GM21576 (cell line): ENCODE data around the gene PFKL.
"Not testable (repeated sequence)": the region's sequence is repeated elsewhere in the genome, so short reads cannot be mapped to it uniquely, and the experiment has no call there.

Source experiments
- ATAC-seq: cut with Tn5 transposase; IDR thresholded peaks from one replicate; pipeline ENCODE4 v1.9.1; 2021; ENCODE audit warnings: mild to moderate bottlenecking, moderate library complexity; ENCODE audit not compliant: unreplicated experiment

Gene PFKL

DNA sequence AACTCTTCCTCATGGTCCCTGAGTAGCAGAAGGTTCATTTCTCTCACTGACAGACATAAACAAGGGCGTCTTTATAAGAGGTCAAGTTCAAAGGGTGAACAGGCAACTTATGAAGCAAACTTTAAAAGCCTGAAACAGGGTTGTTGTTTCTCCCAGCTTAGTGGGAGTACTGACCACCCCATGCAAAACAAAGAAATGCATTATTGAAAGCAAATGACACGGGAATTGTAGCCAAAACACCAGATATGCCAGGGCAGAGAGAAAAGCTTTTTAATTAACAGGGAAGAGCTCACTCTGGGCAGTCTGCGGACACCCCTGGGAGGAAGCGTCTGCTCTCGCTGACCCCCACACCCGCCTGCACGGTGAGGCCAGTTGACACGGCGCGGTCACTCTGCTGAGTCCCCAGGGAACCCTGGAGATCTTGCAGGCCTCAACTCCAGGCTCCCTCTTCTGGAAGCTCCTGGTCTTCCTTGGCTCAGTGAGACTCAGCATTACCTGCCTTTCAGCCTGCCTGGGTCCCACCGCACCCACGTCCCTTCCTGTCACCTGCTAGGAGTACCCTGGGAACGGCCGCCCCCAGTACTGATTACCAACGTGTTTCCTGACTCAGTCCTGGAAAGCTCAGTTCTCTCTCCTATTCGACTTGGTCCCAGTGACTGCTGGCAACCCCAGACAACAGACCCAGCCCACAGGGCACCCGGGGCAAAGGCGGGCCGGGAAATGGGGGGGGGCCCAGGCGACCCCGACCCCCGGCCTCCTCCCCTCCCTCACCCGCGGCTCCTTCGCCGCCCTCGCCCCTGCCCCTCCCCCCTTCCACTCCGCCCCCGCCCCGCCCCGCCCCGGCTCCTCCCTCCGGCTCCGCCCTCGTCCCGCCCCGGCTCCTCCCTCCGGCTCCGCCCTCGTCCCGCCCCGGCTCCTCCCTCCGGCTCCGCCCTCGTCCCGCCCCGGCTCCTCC is 38.4 kb downstream of the PFKL start:
- no peak for ATAC-seq

DNA sequence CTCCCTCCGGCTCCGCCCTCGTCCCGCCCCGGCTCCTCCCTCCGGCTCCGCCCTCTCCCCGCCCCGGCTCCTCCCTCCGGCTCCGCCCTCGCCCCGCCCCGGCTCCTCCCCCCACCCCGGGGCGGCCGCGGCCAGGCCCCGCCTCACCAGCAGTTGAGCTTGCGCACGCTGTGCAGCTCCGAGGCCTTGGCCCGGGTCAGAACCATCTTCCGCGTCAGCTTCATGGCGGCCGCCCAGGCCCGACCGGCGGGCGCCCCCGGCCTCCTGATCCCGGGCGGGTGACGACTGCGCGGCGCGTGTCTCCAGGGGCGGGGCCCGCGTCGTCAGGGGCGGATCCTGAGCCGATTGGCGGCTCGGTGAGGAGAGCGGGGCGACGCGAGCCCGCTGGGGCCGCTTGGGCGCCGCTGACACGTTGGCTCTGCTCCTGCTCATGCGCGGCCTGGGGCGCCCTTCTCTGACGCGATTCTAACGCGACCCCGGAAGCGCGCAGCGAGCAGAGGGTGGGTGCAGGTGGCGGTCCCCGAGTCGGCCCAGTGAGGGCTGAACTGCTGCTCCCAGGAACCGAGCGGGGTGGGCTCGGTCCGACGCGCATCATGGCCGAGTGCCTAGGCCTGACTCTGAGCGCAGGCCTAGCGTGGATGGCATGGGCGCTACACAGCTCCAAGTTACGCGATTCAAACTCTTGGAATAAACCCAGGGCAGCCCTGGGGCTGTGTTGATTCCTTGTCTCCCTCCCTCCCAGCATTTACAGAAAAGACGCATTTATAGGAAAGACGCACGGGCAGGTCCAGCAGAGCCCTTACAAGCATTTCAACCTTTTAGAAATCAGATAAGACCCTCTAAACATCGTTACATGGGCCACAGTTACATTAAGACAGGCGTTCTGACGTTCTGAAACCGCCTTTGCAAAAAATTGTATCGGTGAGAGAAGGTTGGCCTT is 39.4 kb downstream of the PFKL start, which contains the start of gene CFAP410:
Gene CFAP410, minus strand, starts transcription at position 420 of the 940 bp plus-strand sequence. Its CDS starts 196 bp downstream, at position 224.
- peak; percentile 87 for ATAC-seq

DNA sequence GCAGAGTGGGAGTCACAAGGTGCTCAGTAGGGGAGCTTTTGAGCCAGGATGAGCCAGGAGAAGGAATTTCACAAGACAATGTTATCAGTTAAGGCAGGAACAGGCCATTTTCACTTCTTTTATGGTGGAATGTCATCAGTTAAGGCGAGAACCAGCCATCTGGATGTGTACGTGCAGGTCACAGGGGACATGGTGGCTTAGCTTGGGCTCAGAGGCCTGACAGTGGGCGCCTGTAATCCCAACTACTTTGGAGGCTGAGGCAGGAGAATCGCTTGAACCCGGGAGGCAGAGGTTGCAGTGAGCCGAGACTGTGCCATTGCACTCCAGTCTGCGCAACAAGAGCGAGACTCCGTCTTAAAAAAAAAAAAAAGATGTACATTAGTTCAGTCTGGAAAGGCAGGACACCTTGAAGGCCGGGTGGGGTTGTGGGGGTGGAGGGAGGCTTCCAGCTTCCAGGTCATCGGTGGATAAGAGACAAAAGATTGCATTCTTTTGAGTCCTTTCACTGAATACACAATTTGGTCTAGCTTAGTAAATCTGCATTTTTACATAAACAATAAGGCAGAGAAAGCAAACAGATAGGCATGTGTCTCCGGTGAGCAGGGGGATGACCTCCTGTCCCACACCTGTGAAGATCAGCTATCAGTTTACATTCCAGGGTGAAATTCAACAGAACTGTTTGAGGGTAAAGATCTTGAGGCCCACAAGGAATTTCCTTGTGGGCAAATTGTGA is 42.0 kb downstream of the PFKL start:
- not testable (repeated sequence) for ATAC-seq

DNA sequence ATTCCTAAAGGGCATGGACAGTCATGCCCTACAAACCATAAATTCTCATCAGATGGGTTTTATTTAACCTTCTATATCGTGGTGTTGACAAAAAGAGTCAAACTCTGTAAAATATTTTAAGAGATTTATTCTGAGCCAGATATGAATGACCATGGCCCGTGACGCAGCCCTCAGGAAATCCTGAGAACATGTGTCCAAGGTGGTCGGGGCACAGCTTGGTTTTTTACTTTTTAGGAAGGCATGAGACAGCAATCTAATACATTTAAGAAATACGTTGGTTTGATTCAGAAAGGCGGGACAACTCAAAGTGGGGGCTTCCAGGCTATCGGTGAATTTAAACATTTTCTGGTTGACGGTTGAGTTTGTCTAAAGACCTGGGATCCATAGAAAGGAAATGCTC is 43.1 kb downstream of the PFKL start:
- ATAC-seq = not testable (repeated sequence)

DNA sequence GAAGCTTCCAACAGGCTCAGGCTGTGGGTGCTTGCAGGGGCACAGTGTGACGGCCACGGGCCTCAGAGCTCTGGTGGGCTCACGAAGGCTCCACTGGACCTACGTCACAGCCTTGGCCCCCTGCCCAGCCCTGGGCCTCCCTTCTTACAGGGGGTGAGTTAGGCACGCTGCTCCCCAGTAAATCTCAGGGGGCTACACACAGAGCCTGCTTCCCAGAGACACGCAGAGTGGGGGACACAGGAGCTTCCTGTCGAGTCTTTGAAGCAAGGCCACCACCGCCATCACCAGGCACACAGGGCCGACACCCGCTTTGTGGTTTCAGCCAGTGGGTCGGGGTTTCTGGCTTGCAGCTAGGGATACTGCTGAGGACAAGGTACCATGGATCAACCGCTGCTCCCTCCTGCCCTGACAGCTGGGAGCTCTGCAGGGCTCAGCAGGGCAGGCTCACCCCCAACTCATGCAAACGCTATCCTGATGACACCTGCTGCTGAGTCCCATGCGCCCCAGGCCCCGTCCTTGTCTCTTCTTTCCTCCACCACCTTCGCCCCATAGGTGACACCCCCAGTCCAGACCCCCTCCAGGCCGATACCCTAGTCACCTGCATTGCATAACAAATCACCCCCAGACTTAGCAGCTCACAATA is 44.8 kb downstream of the PFKL start:
- ATAC-seq = no peak

DNA sequence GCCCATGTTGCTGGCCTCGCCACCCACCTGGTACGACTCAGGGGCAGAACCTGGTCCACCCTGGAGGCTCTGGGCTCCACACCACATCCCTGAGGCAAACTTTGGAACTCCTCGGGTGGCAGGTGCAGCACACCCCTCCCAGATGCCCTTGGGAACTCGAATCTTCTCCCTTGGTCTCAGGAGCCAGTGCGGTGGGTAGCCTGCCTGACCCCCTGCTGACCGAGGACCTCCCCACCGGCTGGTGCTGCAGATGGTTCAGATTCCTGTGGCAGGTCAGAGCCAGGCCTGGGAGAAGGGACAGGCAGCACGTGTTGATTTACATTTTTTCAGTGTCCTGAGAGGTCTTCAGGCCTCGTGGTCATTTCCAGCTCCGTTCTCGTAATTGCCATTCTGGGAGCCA is 45.6 kb downstream of the PFKL start:
- ATAC-seq = no peak

DNA sequence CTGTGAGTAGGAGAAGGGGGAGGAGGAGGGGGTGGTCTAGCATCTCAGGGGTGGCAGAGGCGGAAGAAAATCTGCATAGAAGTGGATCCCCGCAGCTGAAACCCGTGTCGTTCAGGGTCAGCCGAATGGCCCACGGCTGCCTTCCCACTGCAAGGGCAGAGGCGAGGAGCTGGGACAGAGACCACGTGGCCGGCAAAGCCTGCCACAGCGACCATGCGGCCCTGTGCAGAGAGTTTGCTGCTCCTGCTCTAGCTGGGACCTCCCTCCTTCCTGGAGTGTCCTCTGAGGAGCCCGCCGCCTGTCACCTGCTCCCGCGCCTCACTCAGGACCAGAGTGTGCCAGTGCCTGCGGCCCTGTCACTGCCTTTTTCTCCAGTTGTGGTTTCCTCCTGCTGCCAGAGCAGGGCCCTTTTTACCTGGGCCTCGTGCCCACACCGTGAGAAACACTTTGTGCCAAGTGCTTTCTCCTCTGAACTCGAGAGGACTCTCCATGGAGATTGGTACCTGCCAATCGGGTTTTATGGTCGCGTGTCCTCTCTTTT is 48.1 kb downstream of the PFKL start:
- no peak for ATAC-seq

DNA sequence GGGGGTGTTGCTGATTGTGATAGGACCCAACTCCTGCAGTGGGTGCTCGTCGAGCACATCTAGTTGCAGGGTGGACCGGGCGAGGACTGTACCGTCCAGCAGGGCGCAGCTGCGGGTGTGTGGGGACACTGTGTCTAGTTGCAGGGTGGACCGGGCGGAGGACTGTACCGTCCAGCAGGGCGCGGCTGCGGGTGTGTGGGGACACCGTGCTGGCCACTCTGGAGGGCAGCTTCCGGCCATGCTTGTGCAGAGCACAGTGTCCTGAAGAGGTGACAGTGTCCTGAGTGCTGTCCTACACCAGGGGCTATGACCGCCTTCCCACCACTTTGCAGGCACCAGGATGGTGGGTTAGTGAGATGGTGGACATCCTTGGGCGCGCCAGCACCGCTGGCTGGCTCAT is 49.0 kb downstream of the PFKL start:
- no peak for ATAC-seq

DNA sequence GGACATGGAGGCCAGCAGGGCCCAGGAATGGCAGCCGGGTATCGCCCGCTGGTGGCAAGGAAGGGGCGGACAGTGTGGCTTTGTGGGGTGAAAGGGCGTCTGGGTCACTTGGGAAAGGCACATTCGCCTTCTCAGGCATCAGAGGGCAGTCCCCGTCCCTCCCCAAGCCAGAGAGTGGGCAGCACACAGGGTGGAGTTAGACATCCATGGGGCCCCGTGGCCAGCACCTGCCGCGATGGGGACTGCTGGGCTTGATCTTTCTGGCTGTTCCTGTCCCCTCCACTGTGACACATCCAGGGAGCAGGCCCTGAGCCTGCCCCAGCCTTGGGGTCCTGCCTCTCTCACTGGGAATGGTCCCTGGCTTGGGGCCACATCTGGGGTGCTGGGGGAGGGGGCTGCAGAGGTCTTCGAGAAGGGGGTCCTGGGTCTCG is 49.6 kb downstream of the PFKL start:
- no peak for ATAC-seq

DNA sequence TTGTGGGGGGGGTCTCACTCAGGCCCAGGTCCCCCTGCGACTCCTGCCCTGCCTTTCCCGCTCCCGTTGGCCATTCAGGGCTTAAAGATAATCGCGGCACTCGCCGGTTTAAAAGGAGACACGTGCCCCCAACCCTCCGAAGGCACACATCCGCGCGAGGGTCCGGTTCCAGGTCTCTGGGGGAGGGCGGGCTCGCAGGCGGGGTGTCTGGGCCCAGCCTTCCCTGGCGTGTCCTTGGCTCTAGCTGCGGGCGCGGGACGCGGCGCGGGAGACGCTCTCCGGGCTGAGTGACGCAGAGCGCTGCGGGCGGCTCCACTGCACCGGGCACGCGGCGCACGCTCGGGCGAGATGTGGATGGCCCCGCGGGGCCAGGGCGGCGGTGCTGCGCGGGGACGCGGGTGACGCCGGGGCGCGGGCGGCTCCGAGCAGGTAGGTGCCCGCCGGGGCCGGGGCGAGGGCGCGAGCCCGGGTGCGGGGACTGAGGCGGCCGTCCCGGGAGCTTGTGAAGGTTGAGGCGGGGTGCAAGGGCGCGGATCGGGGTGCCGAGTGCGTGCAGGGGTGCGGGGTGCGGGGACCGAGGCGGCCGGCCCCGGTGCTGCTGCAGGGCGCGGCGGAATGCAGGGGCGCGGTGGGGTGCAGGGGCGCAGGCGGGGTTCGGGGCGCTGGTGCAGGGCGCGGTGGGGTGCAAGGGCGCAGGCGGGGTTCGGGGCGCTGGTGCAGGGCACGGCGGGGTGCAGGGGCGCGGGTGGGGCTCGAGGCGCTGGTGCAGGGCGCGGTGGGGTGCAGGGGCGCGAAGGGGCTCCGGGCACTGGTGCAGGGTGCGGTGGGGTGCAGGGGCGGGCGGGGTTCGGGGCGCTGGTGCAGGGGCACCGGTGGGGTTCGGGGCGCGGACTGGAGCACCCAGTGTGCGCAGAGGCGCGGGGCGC is 50.3 kb downstream of the PFKL start:
- no peak for ATAC-seq

DNA sequence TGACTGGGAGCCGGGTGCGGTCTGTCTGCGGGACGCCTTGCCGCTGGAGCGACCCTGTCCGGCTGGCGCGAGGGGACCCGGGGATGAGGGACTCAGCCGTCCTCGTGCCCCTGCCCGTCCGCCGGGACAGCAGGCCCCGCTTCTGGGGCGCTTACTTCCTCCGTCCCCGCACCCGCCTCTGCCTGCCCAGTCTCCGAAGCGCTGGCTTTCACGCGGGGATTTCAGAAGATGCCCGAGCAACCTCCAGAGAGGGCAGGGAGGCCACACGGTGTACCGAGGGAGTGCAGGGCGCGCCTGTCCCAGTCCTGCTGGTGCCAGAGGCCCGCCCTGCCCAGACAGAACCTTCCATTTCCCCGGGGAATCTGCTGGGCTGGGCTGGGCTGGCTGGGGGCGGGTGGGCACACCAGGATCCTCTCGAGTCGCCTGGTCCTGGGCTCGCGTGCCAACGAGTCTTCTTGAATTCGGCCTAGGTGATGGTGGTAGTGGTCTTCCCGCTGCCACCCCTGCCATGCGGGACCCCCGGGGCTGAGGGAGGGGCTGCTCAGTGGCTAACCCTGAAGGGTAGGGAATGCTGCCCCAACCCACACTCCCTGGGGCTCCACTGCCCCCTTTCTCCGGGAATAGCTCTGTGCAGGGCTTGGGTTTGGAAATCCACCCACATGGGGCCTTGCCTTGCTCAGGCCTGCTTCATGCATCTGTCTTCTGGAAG is 51.1 kb downstream of the PFKL start:
- no peak for ATAC-seq

DNA sequence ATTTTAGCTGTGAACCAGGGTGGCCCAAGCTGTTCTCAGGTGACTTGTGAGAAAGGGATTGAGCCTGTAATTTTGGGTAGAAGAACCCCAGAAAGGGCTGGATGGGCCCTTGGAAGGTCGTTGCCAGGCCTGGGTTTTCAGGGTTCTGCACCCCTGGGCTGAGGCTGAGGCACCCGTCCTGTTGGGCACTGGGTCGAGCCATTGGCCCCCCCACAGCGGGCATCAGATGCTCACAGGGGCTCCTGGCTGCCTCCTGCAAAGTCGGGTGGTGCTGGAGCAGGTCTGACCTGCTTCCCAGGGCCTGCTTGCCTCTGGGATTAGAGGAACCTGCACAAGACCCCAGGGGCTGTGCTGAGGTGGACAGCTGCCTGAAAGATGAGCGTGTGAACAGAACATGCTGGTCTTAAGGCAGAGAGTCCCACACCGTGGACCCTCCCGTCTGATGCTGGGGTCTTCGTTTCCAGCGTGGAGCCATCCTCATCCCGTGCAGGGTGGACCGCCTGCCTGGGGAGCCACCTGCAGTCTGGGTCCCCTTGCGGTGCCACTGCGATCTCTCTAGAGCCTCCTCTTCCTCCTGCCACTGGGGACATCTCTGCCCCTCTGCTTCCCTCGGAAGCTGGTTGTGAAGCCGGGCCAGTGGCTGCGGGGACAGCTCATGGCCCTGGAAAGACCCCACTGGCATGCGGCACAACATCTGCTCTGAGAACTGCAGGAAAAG is 51.8 kb downstream of the PFKL start:
- no peak for ATAC-seq

DNA sequence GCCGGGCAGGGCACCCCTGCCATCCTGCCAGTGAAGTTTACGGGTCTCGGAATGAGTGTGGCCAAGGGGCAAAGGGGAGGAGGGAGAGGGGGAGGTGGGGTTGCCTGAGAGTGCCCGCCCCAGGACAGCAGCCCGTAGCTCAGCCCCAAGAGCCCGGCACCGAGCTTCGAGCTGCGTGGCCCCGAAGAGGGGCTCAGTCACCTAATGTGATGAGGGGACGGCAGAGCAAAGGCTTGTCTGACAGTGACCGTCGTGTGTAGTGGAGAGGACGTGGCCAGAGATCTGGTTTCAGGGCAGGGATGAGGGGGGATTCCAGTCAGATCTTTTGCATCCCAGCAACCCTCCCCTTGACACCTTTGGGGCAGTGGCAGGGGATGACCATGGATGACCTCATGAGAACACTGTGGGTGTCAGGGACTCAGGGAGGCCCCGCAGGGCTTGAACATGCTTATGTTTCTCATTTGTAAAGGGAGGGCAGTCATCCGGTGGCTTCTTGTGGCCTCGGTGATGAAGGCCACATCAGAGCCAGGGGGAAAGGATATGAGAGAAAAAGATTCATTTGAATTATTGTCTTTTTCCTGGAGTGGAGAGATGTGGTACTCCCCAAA is 52.5 kb downstream of the PFKL start:
- ATAC-seq = no peak

DNA sequence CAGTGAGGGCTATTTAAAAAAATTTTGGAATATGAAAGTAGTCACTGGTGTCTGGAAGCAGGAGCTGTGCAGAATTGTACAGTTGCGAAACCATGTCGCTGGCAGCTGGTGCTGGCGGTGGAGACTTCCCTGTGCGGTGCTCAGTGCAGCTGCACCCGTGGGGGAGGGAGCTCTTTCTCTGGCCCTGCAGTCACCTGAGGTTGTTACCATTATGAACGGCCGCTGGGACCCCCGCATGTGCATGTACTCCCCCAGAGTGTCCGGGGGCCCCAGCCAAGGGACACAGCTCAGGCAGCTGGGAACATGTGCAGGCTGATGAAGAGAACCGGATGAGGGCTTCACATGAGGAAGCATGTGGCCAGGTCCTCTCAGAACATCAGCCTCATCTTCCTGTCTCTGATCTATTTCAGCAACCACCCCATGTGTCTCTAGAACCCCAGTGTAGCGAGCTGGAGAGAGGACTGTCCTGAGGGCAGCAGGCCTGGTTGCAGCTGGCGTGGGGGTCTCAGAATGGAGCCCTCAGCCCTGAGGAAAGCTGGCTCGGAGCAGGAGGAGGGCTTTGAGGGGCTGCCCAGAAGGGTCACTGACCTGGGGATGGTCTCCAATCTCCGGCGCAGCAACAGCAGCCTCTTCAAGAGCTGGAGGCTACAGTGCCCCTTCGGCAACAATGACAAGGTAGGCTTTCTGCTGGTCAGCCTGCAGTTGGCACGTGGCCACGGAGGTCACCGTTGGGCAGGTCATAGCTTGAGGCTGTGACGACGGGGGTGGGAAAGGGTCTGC is 53.5 kb downstream of the PFKL start, which contains the start of gene TRPM2:
Gene TRPM2, plus strand, starts transcription at position 431 of the 780 bp plus-strand sequence. Its CDS starts 80 bp downstream, at position 511.
- no peak for ATAC-seq

DNA sequence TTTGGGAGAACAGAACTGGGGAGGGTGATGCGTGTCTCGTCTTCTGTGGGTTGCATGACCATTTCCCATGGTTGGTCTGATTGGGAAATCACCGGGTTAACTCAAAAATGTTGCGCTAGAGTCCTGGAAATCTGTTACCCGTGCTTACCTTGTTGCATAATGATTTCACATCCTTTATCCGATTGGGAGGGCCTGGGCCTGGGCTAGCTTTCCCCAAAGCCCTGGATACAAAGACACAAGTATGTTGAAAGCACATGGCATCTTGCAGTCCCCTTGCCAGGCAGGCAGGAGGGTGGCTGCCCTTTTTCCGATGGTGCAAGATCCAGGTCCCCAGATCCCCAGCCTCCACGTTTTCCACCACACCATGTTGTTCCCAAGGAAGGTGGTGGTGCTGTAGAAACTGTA is 54.1 kb downstream of the PFKL start:
- ATAC-seq = no peak
